RWPE2 (cell line): ENCODE results near the gene DTHD1.

Source experiments
- ATAC-seq: fragments of 200-7000 bp; cut with Tn5 transposase; 3 replicates; pipeline ENCODE4 v1.9.1; 2021; ENCODE audit warnings: low read depth
- DNase-seq: peaks from one replicate; pipeline ENCODE4 v3.0.0-alpha.2; 2020; ENCODE audit warnings: low spot score
- H3K27ac ChIP-seq: fragments of 450-650 bp; 2 replicates; pipeline ENCODE4 v1.5.1; 2017; ENCODE audit warnings: mild to moderate bottlenecking; ENCODE audit not compliant: poor library complexity, severe bottlenecking
- H3K27me3 ChIP-seq: fragments of 250-450 bp; sonication (Bioruptor Pico); 2 replicates; pipeline ENCODE4 v1.5.1; 2021; ENCODE audit warnings: mild to moderate bottlenecking, moderate library complexity; ENCODE audit not compliant: insufficient read depth, poor library complexity, severe bottlenecking
- H3K36me3 ChIP-seq: fragments of 250-450 bp; sonication (Bioruptor Pico); 2 replicates; pipeline ENCODE4 v1.5.1; 2020; ENCODE audit warnings: low read depth, mild to moderate bottlenecking, moderate library complexity
- H3K4me1 ChIP-seq: fragments of 250-450 bp; sonication (Bioruptor Pico); 2 replicates; pipeline ENCODE4 v1.5.1; 2021; ENCODE audit warnings: mild to moderate bottlenecking, moderate library complexity; ENCODE audit not compliant: insufficient read depth, poor library complexity, severe bottlenecking
- H3K4me3 ChIP-seq: fragments of 250-450 bp; sonication (Bioruptor Pico); 2 replicates; pipeline ENCODE4 v1.5.1; 2021; ENCODE audit warnings: mild to moderate bottlenecking, moderate library complexity; ENCODE audit not compliant: severe bottlenecking
- H3K9me3 ChIP-seq: fragments of 250-450 bp; sonication (Bioruptor Pico); 2 replicates; pipeline ENCODE4 v1.5.1; 2021; ENCODE audit warnings: mild to moderate bottlenecking, moderate library complexity; ENCODE audit not compliant: severe bottlenecking
- CTCF ChIP-seq: fragments of 450-650 bp; IDR thresholded peaks from one replicate; pipeline ENCODE4 v1.5.1; 2017; ENCODE audit warnings: mild to moderate bottlenecking, moderate library complexity; ENCODE audit not compliant: poor library complexity, severe bottlenecking

Gene DTHD1

DNA sequence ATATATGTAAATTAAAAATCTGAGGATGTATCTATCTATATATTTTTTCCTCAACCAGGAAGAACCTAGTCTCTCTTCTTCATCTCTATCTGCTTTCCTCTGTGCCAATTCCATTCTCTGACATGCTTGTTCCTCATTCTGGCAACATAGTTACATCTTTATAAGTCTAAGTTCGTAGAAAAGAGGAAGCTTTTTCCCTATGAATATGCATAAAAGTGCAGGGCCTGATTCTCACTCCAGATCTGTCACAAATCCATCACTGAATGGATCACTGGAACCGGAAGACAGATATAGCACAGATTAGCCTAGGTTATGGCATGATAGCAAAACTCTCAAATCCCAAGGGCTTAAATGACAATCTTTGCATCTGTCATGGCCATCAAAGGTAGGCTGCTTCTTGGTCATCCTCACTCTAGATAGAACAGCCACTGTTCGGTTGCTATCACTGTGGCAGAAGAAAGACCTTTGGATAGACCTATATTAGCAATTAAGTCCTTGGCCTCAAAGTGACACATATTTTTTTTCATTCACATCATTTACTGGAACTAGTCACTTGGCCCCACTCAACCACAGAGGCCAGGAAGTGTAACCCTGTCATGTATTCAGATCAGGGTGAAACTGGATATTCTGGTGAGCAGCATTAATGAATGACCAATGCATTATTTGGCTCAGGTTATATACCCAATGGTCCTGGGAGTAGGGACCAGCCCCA lies 22.2 kb downstream of the DTHD1 start:
- H3K27me3 ChIP-seq, result no peaks in the 10 kb centered on the region
- DNase-seq, result no peak
- no peak for ATAC-seq
- no peaks in the 10 kb centered on the region for H3K9me3 ChIP-seq
- H3K36me3 ChIP-seq, result no peaks in the 10 kb centered on the region
- H3K4me1 ChIP-seq, result no peaks in the 10 kb centered on the region
- H3K4me3 ChIP-seq, result no peak overlapping the region
- H3K27ac ChIP-seq, result no peak overlapping the region
- no peak for TF ChIP-seq CTCF

- H3K4me3 ChIP-seq, result no peak overlapping the region
- no peaks in the 10 kb centered on the region for H3K36me3 ChIP-seq
- no peak for DNase-seq
- no peaks in the 10 kb centered on the region for H3K9me3 ChIP-seq
- no peak for ATAC-seq
- no peak overlapping the region for H3K27ac ChIP-seq
- no peaks in the 10 kb centered on the region for H3K4me1 ChIP-seq
- TF ChIP-seq CTCF, result no peak
- H3K27me3 ChIP-seq, result no peaks in the 10 kb centered on the region
These were observed 22.8 kb downstream of the DTHD1 start for GRCh38 chr4:36304138-36304681.

GRCh38 chr4:36308150-36308549 lies 26.7 kb downstream of the DTHD1 start:
- TF ChIP-seq CTCF, result no peak
- DNase-seq (no peak), ATAC-seq (no peak)
- no peak overlapping the region for H3K4me3 ChIP-seq
- H3K9me3 ChIP-seq, result no peaks in the 10 kb centered on the region
- no peaks in the 10 kb centered on the region for H3K27me3 ChIP-seq
- no peaks in the 10 kb centered on the region for H3K4me1 ChIP-seq
- no peaks in the 10 kb centered on the region for H3K36me3 ChIP-seq
- H3K27ac ChIP-seq, result no peak overlapping the region

- DNase-seq (no peak), ATAC-seq (no peak)
- no peak for TF ChIP-seq CTCF
- Histone ChIP-seq H3K27me3 (no peaks in the 10 kb centered on the region), H3K4me3 (no peak overlapping the region), H3K4me1 (no peaks in the 10 kb centered on the region), H3K36me3 (no peaks in the 10 kb centered on the region), H3K9me3 (no peaks in the 10 kb centered on the region), H3K27ac (no peak overlapping the region)
These were observed 28.8 kb downstream of the DTHD1 start for GRCh38 chr4:36310216-36310615.

GRCh38 chr4:36310793-36311192 lies 29.4 kb downstream of the DTHD1 start:
- no peak for TF ChIP-seq CTCF
- Histone ChIP-seq H3K4me1 (no peaks in the 10 kb centered on the region), H3K9me3 (no peaks in the 10 kb centered on the region), H3K27ac (no peak overlapping the region), H3K36me3 (no peaks in the 10 kb centered on the region), H3K27me3 (no peaks in the 10 kb centered on the region), H3K4me3 (no peak overlapping the region)
- no peak for ATAC-seq
- no peak for DNase-seq
